Hepatic stellate cell (primary cell): ENCODE data around the gene ATP6AP1.
A peak's percentile ranks its signal among the peaks of the same experiment; 100 is the strongest.
"Not testable (repeated sequence)": the region's sequence is repeated elsewhere in the genome, so short reads cannot be mapped to it uniquely, and the experiment has no call there.

Source experiments
- DNase-seq: peaks from one replicate; pipeline ENCODE4 v3.0.0; 2011; ENCODE audit warnings: low spot score

The ATP6AP1 gene, protein sequence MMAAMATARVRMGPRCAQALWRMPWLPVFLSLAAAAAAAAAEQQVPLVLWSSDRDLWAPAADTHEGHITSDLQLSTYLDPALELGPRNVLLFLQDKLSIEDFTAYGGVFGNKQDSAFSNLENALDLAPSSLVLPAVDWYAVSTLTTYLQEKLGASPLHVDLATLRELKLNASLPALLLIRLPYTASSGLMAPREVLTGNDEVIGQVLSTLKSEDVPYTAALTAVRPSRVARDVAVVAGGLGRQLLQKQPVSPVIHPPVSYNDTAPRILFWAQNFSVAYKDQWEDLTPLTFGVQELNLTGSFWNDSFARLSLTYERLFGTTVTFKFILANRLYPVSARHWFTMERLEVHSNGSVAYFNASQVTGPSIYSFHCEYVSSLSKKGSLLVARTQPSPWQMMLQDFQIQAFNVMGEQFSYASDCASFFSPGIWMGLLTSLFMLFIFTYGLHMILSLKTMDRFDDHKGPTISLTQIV

DNA sequence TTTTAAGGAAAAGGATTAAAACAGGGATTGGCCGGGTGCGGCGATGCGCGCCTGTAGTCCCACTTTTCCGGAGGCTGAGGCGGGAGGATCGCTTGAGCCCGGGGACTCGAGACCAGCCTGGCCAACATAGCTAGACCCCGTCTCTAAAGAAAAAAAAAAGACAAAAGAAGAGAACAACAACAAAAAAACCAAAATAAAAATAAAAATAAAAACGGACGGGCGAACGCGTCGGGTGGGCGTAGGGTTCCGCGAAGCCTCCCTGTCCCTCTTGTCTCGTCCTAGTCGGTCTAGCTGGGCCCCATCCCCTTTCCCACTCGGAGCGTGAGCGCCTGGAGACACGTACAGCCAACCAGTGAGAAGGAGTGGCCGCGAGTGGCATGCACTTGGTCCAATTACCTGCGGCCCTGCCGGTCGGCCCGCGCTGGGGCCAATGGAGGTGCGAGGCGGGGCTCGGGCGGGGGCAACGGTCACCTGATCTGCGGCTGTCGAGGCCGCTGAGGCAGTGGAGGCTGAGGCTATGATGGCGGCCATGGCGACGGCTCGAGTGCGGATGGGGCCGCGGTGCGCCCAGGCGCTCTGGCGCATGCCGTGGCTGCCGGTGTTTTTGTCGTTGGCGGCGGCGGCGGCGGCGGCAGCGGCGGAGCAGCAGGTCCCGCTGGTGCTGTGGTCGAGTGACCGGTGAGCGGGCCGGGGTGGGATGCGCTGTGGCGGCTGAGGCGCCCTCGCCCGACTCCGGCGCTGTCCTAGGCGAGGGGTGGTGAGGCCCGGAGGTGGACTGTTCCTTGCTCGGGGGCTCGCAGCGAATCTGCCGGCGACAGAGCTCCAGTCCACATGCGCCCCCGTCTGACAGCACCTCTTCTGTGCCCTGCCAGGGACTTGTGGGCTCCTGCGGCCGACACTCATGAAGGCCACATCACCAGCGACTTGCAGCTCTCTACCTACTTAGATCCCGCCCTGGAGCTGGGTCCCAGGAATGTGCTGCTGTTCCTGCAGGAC is at the start of gene ATP6AP1:
ATP6AP1 (plus strand) TSS at position 502 of the 996 bp plus-strand sequence; CDS start at position 518, 16 bp downstream.
- peak; percentile 94 for DNase-seq

DNA sequence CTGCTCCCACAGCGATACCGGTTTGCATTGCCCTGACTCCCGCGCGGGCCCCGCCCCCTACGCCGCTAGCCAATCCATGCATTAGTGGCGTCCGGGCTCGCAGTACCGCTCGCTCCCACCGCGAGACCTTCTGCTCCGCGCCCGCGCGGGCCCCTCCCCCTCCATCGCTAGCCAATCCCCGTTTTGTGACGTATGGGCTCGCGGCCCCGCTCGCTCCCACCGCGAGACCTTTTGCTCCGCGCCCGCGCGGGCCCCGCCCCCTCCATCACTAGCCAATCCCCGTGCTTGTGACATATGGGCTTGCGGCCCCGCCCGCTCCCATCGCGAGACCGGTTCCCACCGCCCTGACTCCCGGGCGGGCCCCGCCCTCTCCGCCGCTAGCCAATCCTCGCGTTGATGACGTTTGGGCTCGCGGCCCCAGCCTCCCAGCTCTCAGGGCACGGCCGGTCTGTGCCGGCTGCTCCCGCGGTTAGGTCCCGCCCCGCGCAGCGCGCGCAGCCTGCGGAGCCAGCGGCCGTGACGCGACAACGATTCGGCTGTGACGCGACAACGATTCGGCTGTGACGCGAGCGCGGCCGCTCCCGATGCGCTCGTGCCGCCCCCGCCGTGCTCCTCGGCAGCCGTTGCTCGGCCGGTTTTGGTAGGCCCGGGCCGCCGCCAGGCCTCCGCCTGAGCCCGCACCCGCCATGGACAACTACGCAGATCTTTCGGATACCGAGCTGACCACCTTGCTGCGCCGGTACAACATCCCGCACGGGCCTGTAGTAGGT is 49.5 kb upstream of the ATP6AP1 start, which contains the start of gene EMD:
EMD (plus strand) TSS at position 497 of the 770 bp plus-strand sequence; CDS start at position 687, 190 bp downstream.
- peak; percentile 84 for DNase-seq

- DNase-seq: no peak
Measured at GRCh38 chrX:154379569-154379951, 48.9 kb upstream of the ATP6AP1 start.

DNA sequence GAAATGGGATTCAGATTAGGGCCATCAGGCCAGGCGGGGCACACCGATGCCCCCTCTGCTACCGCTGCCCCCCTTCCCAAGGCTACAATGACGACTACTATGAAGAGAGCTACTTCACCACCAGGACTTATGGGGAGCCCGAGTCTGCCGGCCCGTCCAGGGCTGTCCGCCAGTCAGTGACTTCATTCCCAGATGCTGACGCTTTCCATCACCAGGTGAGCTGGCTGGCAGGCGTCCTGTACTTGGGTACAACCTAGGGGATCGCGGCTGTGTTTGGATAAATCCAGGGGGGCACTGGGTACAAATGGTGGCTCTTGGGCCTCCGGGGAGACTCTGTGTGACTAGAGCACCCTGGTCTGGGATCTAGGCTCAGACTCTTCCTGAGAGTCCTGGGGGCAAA is 48.3 kb upstream of the ATP6AP1 start:
- no peak for DNase-seq

DNA sequence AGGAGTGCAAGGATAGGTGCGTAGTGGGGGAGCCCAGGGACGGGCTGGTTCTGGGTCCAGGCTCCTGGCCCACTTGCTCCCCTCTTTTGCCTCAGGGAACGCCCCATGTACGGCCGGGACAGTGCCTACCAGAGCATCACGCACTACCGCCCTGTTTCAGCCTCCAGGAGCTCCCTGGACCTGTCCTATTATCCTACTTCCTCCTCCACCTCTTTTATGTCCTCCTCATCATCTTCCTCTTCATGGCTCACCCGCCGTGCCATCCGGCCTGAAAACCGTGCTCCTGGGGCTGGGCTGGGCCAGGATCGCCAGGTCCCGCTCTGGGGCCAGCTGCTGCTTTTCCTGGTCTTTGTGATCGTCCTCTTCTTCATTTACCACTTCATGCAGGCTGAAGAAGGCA is 47.7 kb upstream of the ATP6AP1 start:
- no peak for DNase-seq

GRCh38 chrX:154381271-154381670 is 47.2 kb upstream of the ATP6AP1 start:
- DNase-seq: no peak

GRCh38 chrX:154382483-154383069 is 45.9 kb upstream of the ATP6AP1 start:
- no peak for DNase-seq

DNA sequence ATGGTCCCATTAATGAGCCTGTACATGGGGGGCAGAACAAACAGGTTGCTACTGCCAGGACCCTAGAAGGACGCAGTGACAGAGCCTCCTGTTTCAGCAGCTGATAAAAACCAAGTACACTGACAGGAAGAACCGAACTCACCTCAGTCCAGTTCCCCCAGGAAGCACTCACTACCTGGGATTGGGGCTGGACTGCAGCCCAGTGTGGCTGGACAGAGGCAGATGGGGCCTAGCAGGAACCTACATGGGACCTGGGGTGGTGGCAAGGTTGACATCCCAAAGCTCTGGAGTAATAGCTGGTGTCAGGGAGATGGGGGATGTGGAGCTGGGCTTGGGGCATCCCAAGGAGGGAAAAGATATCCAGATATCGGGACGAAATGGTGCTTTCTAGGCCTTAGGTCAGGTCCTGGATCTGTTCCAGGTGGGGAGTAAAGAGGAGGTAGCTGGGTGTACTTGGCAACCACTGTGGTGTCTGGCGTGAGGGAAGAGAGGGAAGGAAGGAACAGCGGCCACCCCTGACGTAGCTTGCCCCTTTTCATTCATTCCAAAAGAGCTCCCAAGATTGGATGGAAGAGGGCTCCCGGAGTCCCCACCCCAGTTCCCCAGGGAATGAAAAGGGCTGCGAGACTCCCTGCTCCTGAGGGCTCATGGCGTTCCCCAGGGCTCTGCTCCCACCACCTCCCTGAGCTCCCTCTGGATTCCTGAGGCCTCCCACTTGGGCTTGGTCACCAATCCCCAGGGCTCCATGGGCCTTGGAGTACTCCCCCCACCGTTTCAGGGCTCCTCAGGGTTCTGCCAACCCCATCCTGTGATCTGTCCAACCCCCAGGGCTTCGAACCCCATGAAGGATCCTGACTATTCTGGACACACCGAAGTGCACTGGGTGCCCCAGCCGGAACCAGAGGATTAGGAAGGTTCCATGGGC is 44.9 kb upstream of the ATP6AP1 start:
- no peak for DNase-seq

- DNase-seq: no peak
Measured at GRCh38 chrX:154384284-154384892, 44.1 kb upstream of the ATP6AP1 start.

DNA sequence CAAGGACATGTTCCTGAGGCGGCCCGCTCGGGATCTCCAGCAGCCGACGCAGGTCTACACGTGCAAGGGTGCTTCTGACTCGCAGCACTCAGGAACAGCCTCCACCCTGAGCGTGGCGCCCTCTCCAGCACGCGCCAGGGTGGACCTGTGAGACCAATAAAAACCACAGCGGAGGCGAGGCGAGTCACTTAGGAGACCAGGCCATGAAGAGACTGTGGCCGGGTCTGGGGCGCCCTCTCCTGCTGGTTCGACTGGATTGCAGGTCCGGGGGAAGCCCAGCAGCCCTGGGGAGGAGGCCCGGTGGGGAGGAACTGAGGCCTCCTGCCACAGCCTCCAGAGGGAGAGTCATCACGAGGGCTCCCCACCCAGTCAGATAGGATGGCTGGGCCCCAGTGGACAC is 40.4 kb upstream of the ATP6AP1 start:
- DNase-seq: not testable (repeated sequence)

GRCh38 chrX:154388649-154389048 is 39.8 kb upstream of the ATP6AP1 start:
- DNase-seq: not testable (repeated sequence)

DNA sequence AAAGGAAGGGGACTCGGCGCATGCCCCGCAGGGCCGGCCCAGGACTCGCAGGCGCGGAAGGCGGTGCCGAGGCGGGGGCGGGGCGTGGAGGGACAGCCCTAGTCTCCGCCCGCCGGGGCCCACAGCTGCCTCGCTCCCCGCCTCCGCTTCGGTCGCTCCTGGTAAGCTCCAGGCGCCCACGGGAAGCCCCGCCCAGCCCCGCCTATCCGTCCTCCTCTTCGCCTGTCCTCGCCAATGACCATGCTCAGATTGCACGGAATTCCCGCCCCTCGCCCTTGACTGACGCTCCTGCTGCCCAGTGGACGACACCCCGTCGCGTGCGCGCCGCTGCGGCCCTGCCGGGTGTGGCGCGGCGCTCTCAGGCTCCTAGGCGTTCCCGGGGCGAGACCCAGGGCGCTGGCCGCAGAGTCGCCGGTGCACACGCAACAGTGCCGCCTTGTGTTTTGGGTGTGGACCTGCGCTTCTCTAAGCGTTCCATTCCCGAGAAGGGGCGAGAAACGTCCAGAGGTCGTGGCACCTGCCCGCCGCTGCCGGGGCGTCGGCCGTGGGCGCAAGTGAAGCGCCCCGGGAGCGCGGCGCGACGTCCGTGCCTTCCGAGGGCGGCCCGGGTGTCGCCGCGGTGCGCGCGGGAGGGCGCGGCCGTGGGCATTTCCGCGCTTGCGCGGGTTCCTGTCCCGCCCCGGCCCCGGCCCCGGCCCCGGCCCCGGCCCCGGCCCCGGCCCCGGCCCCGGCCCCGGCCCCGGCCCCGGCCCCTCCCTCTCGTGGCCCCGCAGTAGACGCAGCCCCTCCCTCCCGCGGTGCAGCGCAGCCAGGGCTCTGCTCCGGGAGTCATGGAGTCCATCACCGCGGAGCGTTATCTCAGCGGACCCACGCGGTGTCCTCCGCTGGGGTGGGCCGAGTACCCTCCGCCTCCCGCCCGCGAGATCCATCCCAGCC is 38.4 kb upstream of the ATP6AP1 start:
- not testable (repeated sequence) for DNase-seq

GRCh38 chrX:154396363-154396762 is 32.1 kb upstream of the ATP6AP1 start:
- DNase-seq: not testable (repeated sequence)

DNA sequence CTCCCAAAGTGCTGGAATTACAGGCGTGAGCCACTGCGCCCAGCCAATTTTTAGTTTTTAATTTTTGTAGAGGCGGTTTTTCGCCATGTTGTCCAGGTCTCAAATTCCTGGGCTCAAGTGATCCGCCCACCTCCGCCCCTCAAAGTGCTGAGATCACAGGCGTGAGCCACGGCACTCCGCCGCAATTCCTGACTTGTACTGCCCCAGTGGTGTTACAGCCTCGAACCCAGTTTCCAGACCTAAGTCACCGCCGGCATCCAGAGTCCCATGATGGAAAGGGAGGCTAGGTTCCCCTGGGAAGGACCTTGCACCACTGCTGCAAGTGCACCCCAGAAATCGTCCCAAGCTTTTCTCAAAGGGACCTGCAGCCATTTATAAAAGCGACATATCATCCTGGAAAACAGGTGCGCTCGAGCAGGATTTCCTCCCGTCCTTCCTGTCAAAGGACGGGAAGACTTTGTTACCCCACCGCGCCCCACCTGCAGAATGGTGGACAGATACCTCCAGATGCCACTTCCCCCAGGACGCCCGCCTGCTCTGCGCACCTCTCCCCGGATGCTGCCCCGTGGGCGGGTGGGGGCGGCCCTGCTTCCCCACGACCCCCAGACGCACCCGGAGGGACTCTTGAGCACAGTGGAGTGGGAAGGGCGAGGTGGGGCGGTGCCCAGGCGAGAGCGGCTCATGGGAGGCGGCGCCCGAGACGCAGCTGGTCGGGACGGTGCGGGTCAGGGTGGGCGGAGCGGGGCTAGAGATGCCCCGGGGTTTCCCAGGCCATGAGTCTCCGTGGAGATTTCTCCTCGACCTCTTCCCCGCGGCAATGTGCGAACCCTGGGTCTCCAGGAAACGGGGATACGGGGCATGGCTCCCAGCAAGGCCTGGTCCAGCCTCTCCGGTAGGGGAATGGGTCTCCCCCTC is 31.2 kb upstream of the ATP6AP1 start:
- DNase-seq: peak; percentile 64

DNA sequence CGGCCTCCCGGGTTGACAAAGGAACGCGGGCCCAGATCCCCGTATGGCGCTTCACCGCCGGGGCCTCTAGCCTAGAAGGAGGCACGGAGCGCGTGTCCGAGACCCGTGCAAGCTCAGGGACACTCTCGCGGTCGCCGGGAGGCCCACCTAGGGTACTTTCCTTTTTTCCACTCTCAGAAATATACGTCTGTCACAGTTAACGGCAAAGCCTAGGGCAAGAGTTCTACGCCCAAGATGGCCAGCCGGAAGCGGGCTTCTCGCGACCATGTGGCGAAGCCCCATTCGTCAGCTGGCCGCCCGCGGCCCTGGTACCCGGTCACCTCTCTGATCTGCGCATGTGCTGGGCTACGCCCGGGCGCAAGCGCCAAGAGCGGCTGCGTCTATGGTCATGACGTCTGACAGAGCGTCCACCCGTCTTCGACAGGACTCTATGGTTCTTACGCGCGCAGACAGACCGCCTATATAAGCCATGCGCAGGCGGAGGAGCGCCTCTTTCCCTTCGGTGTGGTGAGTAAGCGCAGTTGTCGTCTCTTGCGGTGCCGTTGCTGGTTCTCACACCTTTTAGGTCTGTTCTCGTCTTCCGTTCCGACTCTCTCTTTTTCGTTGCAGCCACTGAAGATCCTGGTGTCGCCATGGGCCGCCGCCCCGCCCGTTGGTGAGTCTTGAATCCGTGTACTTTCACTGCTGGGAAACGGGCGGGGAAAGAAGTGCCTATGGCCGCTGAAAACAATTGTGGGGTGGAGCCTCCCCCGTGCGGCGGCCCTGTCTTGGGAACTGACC is 30.4 kb upstream of the ATP6AP1 start, which contains the start of gene RPL10:
RPL10 (plus strand) TSS at position 490 of the 780 bp plus-strand sequence; CDS start at position 633, 143 bp downstream.
- peak; percentile 98 for DNase-seq
